HG02759 (cell line): Measurements from ENCODE around the gene ZC3HAV1.
"Not testable (repeated sequence)": the region's sequence is repeated elsewhere in the genome, so short reads cannot be mapped to it uniquely, and the experiment has no call there.

ENCODE experiments used
- ATAC-seq: cut with Tn5 transposase; IDR thresholded peaks from one replicate; pipeline ENCODE4 v1.9.1; 2021; ENCODE audit warnings: mild to moderate bottlenecking, moderate library complexity; ENCODE audit not compliant: unreplicated experiment

Gene ZC3HAV1

DNA sequence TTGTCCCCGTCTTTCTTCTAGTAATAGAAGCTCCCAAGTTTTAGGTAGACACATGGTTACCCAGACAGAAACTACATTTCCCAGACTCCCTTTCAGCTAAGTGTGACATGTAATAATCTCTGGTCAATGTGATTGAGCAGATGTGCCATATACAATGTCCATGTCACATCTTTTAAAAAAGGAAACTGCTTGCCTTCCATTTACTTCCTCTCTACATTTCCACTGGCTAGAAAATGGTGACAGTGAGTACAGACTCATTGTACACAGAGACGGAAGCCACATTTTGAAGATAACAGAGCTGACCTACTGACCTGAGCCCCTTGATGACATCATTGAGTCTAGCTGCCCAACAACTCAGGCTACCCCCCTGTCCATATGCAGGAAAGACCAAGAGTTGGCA lies 21.3 kb downstream of the ZC3HAV1 start:
- ATAC-seq, result no peak

DNA sequence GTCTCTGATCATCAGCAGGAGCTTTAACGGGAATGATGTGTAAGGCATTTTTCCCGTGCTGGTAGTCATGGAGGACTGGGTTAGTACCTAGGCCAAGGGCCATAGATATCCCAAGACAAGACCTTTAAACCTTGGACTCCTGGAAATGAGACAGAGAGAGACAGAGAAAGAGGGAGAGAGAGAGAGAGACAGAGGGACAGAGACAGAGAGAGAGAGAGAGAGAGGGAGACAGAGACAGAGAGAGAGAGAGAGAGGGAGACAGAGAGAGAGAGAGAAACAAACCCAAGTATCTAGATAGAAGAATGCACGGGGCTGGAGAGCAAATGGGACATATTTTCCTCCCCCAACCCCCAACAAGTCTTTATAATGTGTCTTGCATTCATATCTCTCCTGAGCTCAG lies 22.3 kb downstream of the ZC3HAV1 start:
- ATAC-seq, result no peak

DNA sequence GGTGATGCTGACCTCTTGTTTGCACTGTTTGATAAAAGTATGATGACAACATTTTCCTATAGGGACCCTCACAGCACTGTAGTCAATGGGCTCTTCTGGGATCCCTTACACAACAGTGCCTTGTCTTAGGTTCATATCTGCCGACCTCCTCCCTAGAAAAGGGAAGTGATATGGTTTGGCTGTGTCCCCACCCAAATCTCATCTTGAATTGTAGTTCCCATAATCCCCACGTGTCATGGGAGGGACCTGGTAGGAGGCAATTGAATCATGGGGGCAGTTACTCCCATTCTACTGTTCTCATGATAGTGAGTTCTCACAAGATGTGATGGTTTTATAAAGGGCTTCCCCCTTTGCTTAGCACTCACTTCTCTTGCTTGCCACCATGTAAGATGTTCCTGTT lies 23.1 kb downstream of the ZC3HAV1 start:
- ATAC-seq, result no peak

DNA sequence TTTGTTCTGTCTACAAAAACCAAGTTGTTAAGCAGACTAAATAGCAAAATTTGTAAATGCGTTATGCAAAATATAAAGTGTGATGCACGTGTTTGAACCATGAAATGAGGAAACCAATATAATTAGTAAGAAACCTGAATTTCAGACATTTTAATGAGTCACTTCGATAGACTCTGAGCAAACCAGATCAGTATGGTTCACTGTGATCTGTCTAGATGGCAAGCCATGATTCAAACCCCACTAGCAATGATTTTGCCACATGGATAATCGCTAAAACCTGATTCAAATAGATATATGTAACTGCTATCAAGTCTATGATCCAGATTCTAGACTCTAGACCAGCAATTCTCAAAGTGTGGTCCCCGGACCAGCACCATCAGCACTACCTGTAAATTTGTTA lies 24.8 kb downstream of the ZC3HAV1 start:
- no peak for ATAC-seq

DNA sequence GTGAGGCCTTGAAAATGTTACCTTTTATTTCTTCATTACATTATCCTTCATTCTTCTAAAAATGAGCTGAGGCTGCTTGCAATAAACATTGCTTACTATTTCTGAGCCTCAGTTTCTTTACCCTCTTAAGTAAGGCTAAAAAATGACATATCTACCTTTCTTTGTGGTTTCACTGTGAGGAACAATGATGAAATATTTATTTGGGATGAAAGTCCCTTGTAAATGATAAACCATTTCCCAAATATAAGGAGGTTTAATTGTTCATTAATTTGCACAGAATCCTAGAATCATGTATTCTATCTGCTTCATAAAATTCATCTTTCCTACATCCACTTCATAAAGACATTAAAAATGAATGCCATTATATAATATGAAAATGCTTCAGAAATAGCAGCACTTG lies 27.9 kb downstream of the ZC3HAV1 start:
- ATAC-seq, result no peak

DNA sequence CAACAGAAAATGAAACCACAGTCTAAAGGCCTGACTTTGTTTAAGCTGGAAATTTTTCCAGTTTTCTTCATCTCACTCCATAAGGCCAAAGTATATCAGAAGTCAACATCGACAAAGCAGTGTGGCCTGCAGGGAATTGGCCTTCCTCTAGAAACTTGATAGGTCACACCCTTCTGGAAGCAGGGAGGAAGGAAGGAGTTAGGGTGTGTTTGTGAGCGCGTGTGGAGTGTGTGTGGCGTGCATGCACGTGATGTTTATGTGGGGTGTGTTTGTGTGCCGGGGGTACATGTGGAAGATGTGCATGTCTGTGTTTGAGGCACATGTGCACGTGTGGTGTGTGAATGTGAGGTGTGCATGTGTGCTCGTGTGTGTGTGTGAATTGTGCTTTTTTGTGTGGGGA lies 28.6 kb downstream of the ZC3HAV1 start:
- ATAC-seq, result no peak

DNA sequence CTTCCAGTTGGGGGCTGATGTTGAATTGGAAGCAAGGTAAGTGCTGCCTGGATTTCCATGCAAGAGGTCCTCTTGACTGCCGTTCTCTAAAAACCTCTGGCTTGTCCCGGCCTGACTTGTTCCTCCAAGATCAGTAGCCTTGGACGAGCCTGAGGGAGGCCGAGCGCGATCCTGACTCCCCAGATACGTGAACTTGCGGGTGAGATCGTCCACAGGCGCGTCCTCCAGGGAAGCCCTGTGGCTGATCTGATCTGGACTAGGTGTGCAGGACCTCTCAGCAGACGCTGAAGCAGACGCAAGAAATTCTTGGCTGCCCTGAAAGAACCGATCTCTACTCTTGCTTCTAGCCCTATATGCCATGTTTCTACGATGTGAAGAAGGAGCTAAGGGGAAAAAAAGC lies 29.7 kb downstream of the ZC3HAV1 start:
- ATAC-seq, result no peak

DNA sequence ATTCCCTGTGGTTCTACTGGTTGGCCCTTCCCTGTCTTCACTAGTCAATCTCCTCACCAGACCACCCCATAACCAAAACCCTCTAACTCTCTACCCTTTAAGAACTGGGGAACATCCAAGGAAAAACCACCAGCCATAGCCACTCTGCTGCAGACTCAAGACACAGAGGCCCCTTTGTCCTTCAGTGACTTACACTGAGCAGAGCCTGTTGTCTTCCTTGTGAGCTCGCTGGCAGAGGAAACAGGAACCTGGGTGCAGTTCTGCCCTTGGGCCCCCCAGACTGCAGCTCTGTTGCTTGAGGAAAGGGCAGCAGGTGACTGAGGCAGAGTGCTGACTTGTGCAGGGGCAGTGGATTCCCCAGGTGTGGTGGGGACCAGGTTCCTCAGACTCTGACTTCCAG lies 30.6 kb downstream of the ZC3HAV1 start:
- ATAC-seq, result no peak

DNA sequence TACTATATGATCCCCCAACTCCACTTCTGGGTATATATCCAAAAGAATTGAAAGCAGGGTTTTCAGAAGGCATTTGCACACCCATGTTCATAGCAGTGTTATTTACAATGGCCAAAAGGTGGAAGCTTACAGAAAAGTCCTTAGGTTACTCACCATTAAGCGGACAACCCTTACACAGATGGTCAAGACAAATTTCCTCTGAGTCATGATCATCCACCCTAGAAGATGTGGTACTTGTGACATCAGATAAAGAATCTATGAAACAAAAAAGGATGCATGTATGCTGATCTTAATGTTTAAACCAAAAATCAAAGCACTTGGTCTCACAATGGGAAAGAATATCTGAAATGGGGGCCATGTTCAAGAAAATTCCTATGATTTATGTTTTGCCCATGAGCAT lies 31.1 kb downstream of the ZC3HAV1 start:
- ATAC-seq, result no peak

DNA sequence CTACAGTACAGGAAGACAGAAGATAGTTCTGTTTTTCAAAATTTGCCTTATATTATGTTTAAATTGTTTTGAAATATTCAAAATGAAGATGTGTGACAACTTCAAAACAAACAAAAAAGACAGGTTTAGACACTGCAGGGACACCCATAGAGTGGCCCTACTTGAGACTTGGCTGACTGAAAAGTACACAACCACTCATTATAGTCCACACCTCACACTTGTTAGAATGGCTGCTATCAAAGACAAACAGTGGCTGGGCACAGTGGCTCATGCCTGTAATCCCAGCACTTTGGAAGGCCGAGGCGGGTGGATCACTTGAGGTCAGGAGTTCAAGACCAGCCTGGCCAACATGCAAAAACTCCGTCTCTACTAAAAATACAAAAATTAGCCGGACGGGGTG lies 31.8 kb downstream of the ZC3HAV1 start:
- not testable (repeated sequence) for ATAC-seq

DNA sequence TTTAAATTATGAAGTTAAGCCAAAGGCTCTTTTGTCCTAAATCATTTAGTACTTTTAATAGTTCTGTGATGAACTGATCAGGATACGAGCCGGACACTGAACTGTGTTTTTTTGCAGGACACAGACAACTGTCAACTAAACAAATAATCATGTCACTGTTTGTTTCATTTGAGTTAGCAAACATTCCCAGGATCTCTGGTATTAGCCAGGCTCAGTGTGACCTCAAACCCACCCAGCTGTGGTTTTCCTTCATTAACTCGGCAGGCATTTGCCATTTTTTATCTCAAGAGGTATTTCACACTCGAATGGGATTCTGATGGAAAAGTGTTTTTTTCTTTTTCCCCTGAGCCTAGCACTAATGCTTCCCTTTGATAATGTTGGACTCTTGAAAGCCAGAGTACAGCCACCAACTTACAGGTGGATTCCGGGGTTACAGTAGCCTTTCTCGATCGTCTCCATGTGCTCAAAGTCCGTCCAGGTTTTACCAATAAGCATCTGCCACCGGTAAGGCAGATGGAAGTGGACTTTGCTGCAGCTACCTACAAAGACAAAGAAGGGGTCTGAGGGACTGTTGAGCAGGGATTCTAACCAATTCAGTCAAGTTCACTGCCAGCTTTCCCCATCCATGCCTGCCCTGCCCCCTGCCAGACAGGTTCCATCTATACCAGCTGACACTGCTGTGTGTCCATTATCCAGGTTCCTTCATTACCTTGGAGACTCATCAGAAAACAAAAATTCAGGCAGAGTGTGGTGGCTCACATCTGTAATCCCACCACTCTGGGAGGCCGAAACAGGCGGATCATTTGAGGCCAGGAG lies 33.4 kb downstream of the ZC3HAV1 start:
- no peak for ATAC-seq

DNA sequence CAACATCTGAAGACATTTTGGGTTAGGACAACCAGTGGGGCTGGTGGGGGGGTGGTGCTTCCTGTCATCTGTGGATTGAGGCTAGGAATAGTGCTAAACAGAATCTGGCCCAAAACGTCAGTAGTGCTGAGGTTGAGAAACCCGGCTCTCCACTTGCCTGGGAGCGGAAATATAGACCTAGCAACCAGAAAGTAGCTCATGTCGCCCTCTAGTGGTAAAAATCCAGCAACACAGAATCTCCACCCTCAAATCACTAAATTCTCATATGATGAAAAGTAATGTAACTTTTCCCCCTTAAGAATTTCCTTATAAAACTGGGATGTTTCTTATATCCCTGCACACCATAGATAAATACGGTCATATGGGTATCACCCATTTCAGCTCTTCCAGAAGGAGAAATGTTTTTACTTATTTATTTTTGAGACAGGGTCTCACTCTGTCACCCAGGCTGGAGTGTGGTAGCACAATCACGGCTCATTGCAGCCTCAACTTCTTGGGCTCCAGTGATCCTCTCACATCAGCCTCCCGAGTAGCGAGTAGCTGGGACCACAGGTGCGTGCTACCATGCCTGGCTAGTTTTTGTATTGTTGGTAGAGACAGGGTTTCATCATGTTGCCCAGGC lies 34.4 kb downstream of the ZC3HAV1 start:
- ATAC-seq, result peak; percentile 83

DNA sequence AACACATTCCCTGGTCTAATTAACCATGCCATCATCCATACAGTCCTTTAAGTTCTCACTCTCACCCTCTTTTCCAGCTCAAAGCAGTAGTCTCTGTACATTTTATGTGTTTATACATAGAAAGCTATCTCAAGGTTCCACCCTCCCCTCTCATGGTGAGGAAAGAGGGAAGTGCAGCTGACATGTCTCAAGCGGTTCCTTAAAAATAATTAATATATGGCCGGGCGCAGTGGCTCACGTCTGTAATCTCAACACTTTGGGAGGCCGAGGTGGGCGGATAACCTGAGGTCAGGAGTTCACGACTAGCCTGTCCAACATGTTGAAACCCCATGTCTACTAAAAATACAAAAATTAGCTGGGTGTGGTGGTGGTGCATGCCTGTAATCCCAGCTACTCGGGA lies 36.7 kb downstream of the ZC3HAV1 start:
- ATAC-seq, result no peak

DNA sequence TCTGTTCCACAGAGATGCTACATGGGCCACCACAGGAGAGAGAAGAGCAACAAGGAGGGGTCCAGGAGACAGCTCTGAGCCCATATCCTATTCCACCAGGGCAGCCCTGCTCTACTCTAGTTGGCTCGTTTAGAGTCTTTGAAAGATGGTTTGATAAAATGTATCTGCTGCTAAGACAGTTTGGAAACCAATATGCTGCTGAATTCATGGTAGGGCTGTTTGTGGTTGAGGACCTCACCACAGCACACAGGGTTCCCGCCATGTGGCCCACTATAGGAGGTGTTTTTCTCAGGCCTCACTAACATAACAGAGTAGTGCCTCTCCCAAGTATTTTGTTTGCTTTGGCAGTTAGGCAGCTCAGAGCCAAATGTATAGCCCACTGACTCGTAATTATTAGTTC lies 37.8 kb downstream of the ZC3HAV1 start:
- no peak for ATAC-seq

DNA sequence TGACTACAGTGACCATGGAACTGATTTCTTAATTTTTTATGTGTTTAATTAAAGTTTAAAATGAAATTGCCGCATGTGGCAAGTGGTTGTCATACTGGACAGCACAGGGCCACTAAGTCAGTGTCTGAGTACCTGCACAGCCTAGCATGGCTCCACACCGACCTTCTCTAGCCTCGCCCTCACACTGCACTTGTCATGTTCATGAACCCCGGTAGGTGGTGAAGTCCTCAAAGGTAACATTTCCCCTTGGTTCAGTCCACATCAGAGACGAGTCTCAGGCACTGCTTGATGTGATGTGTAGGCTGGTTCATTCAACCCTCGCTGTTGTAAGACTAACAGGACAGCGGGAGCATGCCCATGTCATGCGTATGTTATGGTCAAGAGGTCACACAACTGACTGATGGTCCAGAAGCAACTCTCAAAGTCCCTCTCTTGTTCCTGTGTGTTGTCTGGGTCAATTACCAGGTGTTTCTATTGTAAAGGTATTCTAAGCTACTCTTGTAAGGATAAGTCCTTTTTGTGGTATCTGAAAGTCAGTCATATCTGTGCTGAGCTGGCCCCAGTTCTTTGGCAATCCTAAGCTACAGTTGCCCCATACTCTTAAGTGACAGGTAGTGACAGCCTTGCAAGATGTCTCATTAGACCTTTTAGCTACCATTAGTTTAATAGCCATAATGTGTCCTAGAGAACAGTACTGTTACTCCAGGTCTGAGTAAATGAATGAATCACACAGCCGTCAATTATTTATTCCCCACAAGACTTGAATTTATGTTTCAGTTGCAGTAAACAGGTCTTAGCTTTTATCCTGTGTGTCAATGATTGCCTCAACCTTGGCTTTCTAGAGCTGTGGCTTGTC lies 40.7 kb downstream of the ZC3HAV1 start:
- ATAC-seq, result no peak

DNA sequence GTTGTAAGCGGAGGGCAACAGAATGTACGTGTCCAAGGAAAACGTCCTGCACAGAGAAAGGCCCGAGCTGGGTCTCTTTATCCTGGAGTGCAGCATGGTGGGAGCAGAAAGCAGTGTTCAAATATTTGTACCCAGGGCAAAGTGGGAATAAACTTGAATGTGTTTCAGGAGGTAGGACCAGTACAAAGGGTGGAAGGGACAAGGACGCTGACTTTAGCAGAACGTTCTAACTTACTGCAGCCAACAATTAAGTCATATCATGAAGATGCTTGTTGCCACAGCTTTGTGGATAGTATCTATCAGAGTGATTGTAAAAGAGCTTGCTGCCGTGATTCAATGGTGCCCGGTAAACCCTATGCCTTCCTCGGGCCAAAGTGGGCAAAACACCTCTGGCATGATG lies 43.2 kb downstream of the ZC3HAV1 start:
- no peak for ATAC-seq

DNA sequence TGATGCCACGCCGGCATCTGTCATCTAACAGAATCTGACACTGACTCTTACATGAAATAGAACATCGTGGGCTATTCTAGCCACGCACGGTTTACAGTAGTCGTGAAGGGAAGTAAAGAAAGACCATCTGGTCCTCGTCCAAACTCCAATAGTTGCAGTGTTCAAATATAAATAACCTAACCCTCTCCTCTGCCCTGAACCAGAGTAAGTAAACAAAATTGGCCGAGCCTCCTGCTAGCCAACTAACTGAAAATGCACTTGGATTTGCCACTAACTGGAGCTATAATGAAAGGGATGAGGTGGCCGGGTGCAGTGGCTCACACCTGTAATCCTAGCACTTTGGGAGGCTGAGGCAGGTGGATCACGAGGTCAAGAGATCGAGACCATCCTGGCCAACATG lies 44.2 kb downstream of the ZC3HAV1 start:
- ATAC-seq, result no peak

DNA sequence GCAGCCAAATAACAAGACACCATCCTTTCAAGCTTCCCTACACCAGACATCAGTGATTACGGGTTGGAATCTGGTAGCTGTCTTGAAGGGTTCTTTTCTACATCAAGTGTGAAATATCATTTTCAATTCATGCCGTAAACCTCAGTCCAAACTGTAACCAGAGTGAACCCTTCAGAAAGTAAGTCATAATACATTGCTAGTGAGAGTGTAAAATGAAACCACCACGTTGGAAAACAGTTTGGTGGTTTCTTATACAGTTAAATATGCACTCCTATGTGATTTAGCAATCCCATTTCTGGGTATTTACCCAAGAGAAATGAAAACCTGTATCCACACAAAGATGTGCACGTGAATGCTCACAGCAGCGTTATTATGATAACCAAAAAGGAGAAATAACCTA lies 48.1 kb downstream of the ZC3HAV1 start:
- ATAC-seq, result no peak

DNA sequence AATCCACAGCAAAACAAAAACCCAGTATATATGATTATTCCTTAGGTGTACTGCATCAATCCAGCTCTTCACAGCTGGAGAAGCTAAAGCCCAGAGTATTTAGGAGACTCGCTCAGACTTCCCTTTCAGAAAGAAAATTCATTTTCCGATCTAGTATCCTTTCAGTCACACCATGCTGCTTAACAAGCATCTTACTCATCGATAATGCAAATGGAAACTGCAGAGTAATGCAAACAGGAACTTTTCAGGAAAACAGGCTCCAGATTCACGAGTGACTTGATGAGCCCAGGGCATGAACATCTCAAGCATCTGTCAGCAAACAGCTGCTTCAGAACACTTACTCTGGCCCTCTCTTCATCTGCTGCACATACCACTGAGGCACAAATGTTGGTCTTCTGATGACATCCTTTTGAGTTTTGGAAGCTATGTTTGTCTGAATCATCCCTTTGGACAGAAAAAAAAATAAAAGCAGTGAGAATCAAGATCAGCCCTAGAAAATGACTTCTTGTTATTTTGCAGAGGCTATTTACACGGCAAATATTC lies 48.8 kb downstream of the ZC3HAV1 start:
- ATAC-seq, result no peak

DNA sequence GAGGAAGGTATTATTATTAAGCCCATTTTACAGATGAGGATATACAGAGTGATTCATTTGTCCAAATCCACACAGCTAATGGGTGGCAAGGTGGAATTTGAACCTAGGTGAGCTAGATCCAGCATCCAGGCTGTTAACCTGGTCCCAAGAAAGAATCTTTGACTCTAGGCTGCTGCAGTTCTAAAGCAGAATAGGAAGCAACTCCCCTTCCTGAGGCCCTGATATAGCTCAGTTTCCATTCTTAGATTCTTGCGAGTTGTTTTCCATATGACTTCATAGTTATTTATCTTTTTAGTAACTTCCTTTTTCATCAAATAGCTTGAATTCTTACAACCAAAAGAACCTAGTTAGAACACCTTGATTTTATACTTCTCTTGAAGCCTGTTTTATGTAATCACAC lies 49.6 kb downstream of the ZC3HAV1 start:
- ATAC-seq, result no peak

DNA sequence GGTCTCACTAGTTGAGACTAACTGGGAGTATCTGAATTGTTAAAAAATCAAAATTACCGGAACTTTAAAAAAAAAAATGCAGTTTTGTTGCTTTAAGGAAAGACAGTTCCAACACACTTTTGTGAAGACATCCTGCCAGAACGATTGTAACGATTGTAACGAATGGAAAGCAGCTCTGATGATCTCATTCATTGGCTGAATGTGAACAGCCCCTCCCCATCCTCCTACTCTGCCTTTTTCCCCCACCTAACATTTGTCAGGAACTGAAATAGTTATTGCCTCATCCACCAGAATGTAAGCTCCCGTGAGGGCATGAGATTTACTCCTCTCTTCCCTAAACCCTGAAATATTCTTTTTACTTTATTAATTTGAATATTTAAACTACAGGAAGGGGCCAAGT lies 50.6 kb downstream of the ZC3HAV1 start:
- ATAC-seq, result no peak

DNA sequence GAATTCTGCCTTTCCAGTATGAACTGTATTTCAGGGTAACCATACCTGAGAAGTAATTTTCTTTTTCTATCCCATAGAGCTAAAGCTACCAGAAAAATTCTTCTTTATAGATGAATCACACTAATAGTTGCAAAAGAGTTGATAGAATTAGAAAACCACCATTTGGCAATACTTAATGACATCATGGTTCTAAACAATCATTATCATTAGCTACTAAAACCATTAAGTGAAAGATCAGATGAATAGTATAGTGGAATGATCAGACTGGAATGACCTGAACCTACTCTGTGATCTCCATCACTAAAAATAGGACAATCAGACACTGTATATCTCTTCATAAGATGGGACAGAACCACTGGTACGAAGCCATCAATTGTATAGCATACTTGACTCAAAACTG lies 53.8 kb downstream of the ZC3HAV1 start:
- no peak for ATAC-seq
